GM18858 (cell line): ENCODE results near the gene DALRD3.

Experiments used
- ATAC-seq: cut with Tn5 transposase; IDR thresholded peaks from one replicate; pipeline ENCODE4 v1.9.1; 2021; ENCODE audit not compliant: unreplicated experiment

The DALRD3 gene

DNA sequence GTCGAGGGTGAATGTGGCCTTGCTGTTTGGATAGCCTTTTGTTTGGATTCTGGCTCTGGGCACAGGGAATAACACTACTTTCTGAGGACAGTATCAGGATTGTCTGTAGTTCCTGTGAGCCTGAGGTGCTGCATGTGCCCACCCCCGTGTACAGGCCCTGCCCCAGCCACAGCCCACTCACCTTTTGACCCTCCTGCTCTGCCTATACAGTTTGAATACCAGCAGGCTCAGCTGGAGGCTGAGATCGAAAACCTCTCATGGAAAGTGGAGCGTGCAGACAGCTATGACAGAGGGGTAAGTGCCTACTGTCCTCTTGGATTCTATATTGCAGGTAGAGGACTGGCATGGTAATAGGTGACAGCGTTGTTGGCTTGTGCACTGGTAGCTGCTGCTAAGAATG is 35.7 kb downstream of the DALRD3 start:
- no peak for ATAC-seq

DNA sequence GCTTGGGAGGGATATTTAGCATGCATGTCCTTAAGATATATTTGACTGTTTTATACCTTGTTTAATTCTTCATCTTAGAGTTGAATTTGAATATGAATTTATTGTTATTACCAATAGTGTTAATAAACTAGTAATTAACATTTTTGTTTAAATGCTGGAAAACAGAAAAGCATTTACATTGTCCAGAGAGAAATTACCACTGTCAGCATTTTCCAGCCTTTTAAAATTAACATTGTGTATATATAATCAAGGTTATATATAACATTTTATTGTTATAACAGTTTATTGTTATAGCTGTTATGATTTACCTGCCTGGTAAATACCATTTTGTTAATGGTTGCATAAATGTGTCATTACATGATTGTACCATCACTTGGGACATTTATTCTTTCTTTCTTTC is 36.4 kb downstream of the DALRD3 start:
- ATAC-seq, result no peak

DNA sequence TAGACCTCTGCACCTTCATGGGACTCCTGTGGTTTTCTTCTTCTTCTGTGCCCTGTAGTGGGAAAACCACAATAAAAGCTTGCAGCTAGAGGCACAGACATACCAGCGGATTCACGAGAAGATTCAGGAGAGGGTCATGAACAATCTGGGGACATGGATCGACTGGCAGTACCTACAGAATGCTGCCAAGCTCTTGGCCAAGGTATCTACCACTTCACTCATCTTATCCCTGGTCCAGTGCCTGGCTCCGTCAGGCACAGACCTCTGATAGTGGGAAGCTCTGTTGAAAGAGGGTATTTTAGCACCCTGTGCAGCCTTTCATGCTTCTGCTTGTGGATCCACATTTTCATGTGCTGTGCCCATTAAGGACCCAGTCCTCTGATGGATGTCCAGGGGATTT is 38.1 kb downstream of the DALRD3 start:
- no peak for ATAC-seq

DNA sequence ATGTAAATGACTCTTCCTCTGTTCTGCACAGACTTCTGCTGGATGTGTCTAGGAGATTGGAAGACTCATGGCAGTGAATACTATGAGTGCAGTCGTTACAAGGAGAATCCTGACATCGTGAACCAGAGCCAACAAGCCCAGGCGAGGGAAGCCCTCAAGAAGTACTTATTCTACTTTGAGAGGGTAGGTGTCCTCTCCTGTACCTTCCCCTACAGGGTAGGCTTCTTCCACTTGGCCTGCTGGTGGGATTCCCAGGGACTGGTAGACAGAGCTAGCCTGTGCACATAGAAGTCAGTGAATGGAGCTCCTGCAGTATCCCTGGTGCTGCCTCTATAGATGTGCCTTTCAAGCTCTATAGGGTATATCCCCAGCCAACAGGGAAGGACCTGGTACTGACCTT is 38.9 kb downstream of the DALRD3 start:
- no peak for ATAC-seq

DNA sequence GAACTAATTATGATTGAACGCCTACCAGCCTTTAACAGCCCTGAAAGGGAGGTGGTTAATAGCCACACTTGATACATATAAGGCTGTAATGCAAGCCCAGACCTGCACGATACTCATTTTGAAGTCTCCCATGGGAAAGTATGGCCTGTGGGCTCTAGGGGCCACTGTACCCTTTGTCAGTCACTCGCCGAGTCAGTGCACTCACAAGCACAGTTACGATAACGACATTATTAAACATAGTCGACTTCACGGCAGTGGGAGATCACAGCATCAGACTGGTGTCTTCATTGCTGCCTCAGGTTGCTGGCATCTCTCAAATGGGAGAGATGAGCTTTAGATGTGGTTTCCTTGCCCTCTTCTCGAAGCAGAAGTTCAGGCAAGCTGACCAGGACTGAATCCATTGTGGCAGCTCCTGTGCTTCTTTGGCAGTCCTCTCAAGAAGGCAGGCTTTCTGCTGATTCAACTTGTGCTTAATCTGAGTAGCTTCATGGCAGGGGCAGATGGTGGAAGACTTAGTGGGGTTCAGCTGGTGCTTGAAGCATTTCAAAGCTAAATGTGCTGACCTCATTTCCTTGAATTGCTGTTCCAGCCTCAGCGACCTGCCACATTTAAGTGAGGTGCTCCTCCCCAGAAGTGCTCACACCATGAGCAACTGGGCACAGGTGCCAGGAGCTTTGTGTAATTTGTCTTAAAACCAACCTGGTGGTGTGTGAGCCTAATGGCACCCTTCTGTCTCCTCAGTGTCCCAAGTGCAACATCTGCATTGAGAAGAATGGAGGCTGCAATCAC is 44.1 kb downstream of the DALRD3 start:
- no peak for ATAC-seq

DNA sequence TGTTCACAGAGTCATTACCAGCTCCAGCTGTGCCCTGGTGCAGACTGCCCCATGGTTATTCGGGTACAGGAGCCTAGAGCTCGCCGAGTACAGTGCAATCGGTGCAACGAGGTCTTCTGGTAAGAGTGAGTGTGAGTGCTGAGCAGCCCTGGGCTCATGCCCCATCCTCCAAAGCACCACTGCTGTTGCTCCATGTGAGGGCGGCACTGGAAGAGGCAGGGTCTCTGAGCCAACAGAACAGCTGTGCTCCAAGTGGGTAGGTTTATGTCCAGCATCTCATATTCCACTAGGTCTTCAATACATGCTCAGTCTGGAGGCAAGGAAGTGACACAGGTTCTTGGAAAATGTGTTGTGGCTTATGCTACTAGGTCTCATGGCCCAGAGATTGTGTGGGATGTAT is 47.8 kb downstream of the DALRD3 start:
- ATAC-seq, result no peak

DNA sequence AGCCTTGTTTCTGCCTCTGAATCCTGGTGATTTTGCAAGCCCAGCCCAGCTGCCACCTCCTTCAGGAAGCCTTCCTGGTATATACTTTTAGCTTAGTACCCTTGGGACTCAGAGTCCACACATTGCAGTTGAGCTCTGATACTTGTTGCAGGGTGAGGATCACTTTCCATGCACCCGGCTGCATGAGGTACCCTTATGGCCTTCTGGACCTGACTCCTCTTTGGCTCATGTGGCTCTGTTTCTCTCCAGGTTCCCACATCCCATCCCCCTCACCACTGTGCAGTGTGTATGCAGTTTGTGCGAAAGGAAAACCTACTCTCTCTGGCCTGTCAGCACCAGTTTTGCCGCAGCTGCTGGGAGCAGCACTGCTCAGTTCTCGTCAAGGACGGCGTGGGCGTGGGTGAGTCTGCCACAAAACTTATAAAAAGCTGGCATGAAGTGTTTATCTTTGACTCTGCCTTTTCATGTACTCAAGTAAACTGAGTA is 51.5 kb downstream of the DALRD3 start:
- ATAC-seq, result no peak

DNA sequence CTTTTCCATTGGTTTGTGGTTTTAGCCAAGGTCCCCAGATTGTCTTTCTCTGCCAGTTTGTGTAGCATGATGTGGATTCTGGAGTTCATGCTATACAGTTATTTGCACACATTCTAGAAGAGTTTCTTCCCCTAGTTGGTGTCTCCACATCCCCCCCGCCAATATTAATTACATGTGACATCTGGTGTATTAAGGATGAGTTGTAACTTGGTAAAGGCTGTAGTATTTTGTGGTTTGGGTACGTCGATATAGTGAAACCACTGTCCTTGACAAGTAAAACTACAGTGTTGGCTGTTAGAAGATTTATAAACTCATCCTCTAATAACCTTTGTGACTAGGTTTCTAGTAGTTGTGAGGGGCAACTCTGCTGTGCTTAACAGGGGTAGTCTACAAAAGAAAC is 52.0 kb downstream of the DALRD3 start:
- ATAC-seq, result no peak
